GM06990 (cell line): ENCODE measurements around the gene AKNA.

Experiments used
- DNase-seq: peaks from one replicate; pipeline ENCODE4 v3.0.0-alpha.2; 2011; ENCODE audit not compliant: insufficient read length; ENCODE audit errors: extremely low read depth
- H3K27me3 ChIP-seq: replicated peaks from 2 replicates; pipeline ENCODE4 v1.6.0; 2011; ENCODE audit warnings: low read length; ENCODE audit not compliant: control insufficient read depth, insufficient read depth
- H3K36me3 ChIP-seq: 2 replicates; pipeline ENCODE4 v1.5.1; 2011; ENCODE audit warnings: low read length; ENCODE audit not compliant: control insufficient read depth, insufficient read depth
- H3K4me3 ChIP-seq: replicated peaks from 2 replicates; pipeline ENCODE4 v1.5.1; 2011; ENCODE audit warnings: low read depth, mild to moderate bottlenecking, control low read depth, low read length
- TF ChIP-seq, protein P1 (sequence below): IDR thresholded peaks from 2 replicates; pipeline ENCODE4 v1.5.1; 2011; ENCODE audit warnings: low read length, control low read depth, mild to moderate bottlenecking, inconsistent platforms; ENCODE audit not compliant: insufficient read depth, poor library complexity, severe bottlenecking

The AKNA gene

GRCh38 chr9:114301798-114302565 lies 85.8 kb downstream of the AKNA start:
- TF ChIP-seq, protein P1, sequence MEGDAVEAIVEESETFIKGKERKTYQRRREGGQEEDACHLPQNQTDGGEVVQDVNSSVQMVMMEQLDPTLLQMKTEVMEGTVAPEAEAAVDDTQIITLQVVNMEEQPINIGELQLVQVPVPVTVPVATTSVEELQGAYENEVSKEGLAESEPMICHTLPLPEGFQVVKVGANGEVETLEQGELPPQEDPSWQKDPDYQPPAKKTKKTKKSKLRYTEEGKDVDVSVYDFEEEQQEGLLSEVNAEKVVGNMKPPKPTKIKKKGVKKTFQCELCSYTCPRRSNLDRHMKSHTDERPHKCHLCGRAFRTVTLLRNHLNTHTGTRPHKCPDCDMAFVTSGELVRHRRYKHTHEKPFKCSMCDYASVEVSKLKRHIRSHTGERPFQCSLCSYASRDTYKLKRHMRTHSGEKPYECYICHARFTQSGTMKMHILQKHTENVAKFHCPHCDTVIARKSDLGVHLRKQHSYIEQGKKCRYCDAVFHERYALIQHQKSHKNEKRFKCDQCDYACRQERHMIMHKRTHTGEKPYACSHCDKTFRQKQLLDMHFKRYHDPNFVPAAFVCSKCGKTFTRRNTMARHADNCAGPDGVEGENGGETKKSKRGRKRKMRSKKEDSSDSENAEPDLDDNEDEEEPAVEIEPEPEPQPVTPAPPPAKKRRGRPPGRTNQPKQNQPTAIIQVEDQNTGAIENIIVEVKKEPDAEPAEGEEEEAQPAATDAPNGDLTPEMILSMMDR, result no peak
- no peak overlapping the region for H3K4me3 ChIP-seq
- DNase-seq, result no peak
- H3K27me3 ChIP-seq, result no peaks in the 10 kb centered on the region; the same call in none of the 2 replicates
- no peaks in the 10 kb centered on the region for H3K36me3 ChIP-seq

GRCh38 chr9:114300846-114301797 lies 86.7 kb downstream of the AKNA start:
- no peak for DNase-seq
- Histone ChIP-seq H3K36me3 (no peaks in the 10 kb centered on the region), H3K4me3 (no peak overlapping the region), H3K27me3 (no peaks in the 10 kb centered on the region; the same call in none of the 2 replicates)
- TF ChIP-seq, protein P1, result no peak

GRCh38 chr9:114300153-114300845 lies 87.5 kb downstream of the AKNA start:
- Histone ChIP-seq H3K36me3 (no peaks in the 10 kb centered on the region), H3K27me3 (no peaks in the 10 kb centered on the region; the same call in none of the 2 replicates), H3K4me3 (no peak overlapping the region)
- no peak for DNase-seq
- TF ChIP-seq, protein P1, result no peak

- TF ChIP-seq, protein P1, result no peak
- Histone ChIP-seq H3K4me3 (no peak overlapping the region), H3K27me3 (no peaks in the 10 kb centered on the region; the same call in none of the 2 replicates), H3K36me3 (no peaks in the 10 kb centered on the region)
- no peak for DNase-seq
These were observed 88.3 kb downstream of the AKNA start for GRCh38 chr9:114299286-114300152.

DNA sequence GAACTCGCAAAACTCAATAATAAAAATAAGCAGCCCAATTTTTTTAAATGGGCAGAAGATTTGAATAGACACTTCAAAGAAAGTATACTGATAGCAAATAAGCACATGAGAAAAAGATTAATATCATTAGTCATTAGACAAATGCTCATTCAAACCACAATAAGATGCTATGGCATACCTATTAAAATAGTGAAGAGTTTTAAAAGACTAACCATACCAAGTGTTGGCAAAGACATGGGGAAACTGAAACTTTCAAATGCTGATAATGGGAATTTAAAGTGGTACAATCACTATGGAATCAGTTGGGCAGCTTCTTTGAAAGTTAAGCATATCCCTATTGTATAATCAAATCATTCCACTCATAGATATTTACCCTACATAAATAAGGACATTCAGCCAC lies 91.4 kb downstream of the AKNA start:
- TF ChIP-seq, protein P1, result no peak
- no peak for DNase-seq
- H3K27me3 ChIP-seq, result no peaks in the 10 kb centered on the region; the same call in 1 of the 2 replicates
- H3K4me3 ChIP-seq, result no peak overlapping the region
- no peaks in the 10 kb centered on the region for H3K36me3 ChIP-seq
